Liver (tissue), 9 donors: ENCODE measurements around the gene NF1. TPM values are rescaled to one million over a fixed set of nuclear protein-coding genes. Genes with fewer than 3 reads are reported as not detected.

ENCODE experiments used
- DNase-seq: peaks from one replicate; pipeline ENCODE4 v3.0.0-alpha.2; 2017; ENCODE audit warnings: low spot score
- H3K27ac ChIP-seq, 2 donors: one replicate each; pipeline ENCODE4 v1.7.0; 2013; ENCODE audit warnings: inconsistent platforms in 2 of 2, low read length in 2 of 2, control low read depth in 1 of 2, low read depth in 1 of 2, mild to moderate bottlenecking in 1 of 2
- H3K27me3 ChIP-seq, 4 donors: one replicate each; pipeline versions ENCODE4 v1.6.1 to v1.7.0; 2013; ENCODE audit warnings: low read length in 3 of 4, inconsistent platforms in 1 of 4, mild to moderate bottlenecking in 1 of 4, moderate library complexity in 1 of 4; ENCODE audit not compliant: control insufficient read depth in 4 of 4, insufficient read depth in 4 of 4
- H3K36me3 ChIP-seq, 4 donors: one replicate each; pipeline versions ENCODE4 v1.6.1 to v1.7.0; 2013; ENCODE audit warnings: low read length in 3 of 4, mild to moderate bottlenecking in 3 of 4, low read depth in 1 of 4, moderate library complexity in 1 of 4; ENCODE audit not compliant: control insufficient read depth in 4 of 4, insufficient read depth in 3 of 4
- H3K4me1 ChIP-seq, 4 donors: one replicate each; pipeline versions ENCODE4 v1.6.1 to v1.7.0; 2013; ENCODE audit warnings: low read length in 3 of 4, mild to moderate bottlenecking in 3 of 4, moderate library complexity in 1 of 4; ENCODE audit not compliant: control insufficient read depth in 4 of 4, insufficient read depth in 4 of 4
- H3K4me3 ChIP-seq, 3 donors: one replicate each; pipeline versions ENCODE4 v1.6.1 to v1.7.0; 2013; ENCODE audit warnings: low read length in 3 of 3, control low read depth in 1 of 3, low read depth in 1 of 3, mild to moderate bottlenecking in 1 of 3
- H3K9ac ChIP-seq, 2 donors: one replicate each; pipeline ENCODE4 v1.7.0; 2013; ENCODE audit warnings: low read length in 2 of 2, mild to moderate bottlenecking in 2 of 2, moderate library complexity in 2 of 2, control low read depth in 1 of 2, low read depth in 1 of 2
- H3K9me3 ChIP-seq, 4 donors: one replicate each; pipeline versions ENCODE4 v1.6.1 to v1.7.0; 2013; ENCODE audit warnings: low read length in 3 of 4; ENCODE audit not compliant: control insufficient read depth in 4 of 4
- EGR1 ChIP-seq, 2 donors: IDR thresholded peaks; 2 replicates each; pipeline ENCODE4 v1.6.1; 2016 to 2018; ENCODE audit warnings: antibody characterized with exemption in 2 of 2, low read depth in 2 of 2
- FOXA1 ChIP-seq: IDR thresholded peaks from 2 replicates; pipeline ENCODE4 v1.6.1; 2016; ENCODE audit warnings: antibody characterized with exemption
- FOXA2 ChIP-seq: IDR thresholded peaks from 2 replicates; pipeline ENCODE4 v1.6.1; 2016; ENCODE audit warnings: antibody characterized with exemption
- GABPA ChIP-seq, 2 donors: IDR thresholded peaks in 1 of 2; conservative IDR thresholded peaks in 1 of 2; 2 replicates each; pipeline ENCODE4 v1.6.1; 2016; ENCODE audit warnings: antibody characterized with exemption in 2 of 2, mild to moderate bottlenecking in 1 of 2, moderate library complexity in 1 of 2
- HNF4G ChIP-seq: IDR thresholded peaks from 2 replicates; pipeline ENCODE4 v1.6.1; 2016; ENCODE audit warnings: antibody characterized with exemption
- JUND ChIP-seq, 2 donors: IDR thresholded peaks; 2 replicates each; pipeline ENCODE4 v1.6.1; 2016; ENCODE audit warnings: antibody characterized with exemption in 2 of 2
- NR2F2 ChIP-seq: IDR thresholded peaks from 2 replicates; pipeline ENCODE4 v1.6.1; 2016; ENCODE audit warnings: antibody characterized with exemption
- RAD21 ChIP-seq, 2 donors: IDR thresholded peaks; 2 replicates each; pipeline ENCODE4 v1.6.1; 2016; ENCODE audit warnings: antibody characterized with exemption in 2 of 2, mild to moderate bottlenecking in 2 of 2
- RXRA ChIP-seq, 2 donors: IDR thresholded peaks; 2 replicates each; pipeline ENCODE4 v1.6.1; 2017 to 2018; ENCODE audit warnings: antibody characterized with exemption in 2 of 2, mild to moderate bottlenecking in 1 of 2
- SP1 ChIP-seq: IDR thresholded peaks from 2 replicates; pipeline ENCODE4 v1.6.1; 2018; ENCODE audit warnings: antibody characterized with exemption, mild to moderate bottlenecking
- TAF1 ChIP-seq: conservative IDR thresholded peaks from 2 replicates; pipeline ENCODE4 v1.6.1; 2016; ENCODE audit warnings: antibody characterized with exemption, mild to moderate bottlenecking
- YY1 ChIP-seq: IDR thresholded peaks from 2 replicates; pipeline ENCODE4 v1.6.1; 2016; ENCODE audit warnings: antibody characterized with exemption, mild to moderate bottlenecking
- polyA plus RNA-seq, 2 donors: library from polyadenylated mRNA; stranded (reverse) in 1 of 2; unstranded in 1 of 2; fragments of 200-250 nt in 1 of 2; fragments of >200 nt in 1 of 2; fragmentation: Nextera tagmentation in 1 of 2; extraction: Ambion mirVana in 1 of 2; gene quantifications; one replicate each; pipeline versions ENCODE4 v1.2.1 to v1.2.3, GENCODE V29; 2013 to 2015
- total RNA-seq, 2 donors: library from RNA; depleted of rRNA; stranded (reverse); fragments of >200 nt; gene quantifications; one replicate each; pipeline ENCODE4 v1.2.3, GENCODE V29; 2014
- TF ChIP-seq, protein P1 (sequence below): IDR thresholded peaks from 2 replicates; pipeline ENCODE4 v1.6.1; 2016; ENCODE audit warnings: antibody characterized with exemption
- TF ChIP-seq, protein P2 (sequence below): IDR thresholded peaks from 2 replicates; pipeline ENCODE4 v1.6.1; 2016; ENCODE audit warnings: antibody characterized with exemption
- TF ChIP-seq, protein P3 (sequence below): IDR thresholded peaks from 2 replicates; pipeline ENCODE4 v1.6.1; 2016; ENCODE audit warnings: antibody characterized with exemption
- TF ChIP-seq, protein P4 (sequence below): fragments of 150-350 bp; IDR thresholded peaks from 2 replicates; pipeline ENCODE4 v1.5.1; 2017; ENCODE audit warnings: improper control_type of control experiment, low read depth, low read length; ENCODE audit not compliant: missing input control
- TF ChIP-seq, protein P5 (sequence below): IDR thresholded peaks from 2 replicates; pipeline ENCODE4 v1.6.1; 2016; ENCODE audit warnings: antibody characterized with exemption, mild to moderate bottlenecking
- donor health status: healthy.
- donor health status: healthy.
- donor health status: healthy.
- donor health status: healthy.
- donor health status: healthy.

NF1 gene
- total and polyA plus RNA-seq, 4 donors: 4.6 to 42.6 (median 13.5) TPM

DNA sequence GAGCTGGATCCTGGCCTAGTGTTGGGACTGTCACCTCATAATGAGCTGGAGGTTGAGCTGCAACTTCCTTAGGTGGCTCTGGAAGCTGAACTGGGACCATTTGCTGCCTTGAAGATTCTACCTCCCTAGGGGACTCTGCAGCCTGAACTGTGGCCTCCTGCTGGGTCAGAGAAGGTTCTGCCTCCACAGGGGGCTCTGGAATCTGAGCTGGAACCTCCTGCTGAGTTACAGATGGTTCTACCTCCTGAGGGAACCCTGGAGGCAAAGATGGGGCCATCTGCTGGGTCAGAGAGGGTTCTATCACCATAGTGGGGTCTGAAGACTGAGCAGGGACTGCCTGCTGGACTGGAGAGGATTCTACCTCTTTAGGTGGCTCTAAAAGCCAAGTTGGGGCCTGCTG, 46.6 kb upstream of the NF1 start:
- H3K9ac ChIP-seq: no peak overlapping the region

DNA sequence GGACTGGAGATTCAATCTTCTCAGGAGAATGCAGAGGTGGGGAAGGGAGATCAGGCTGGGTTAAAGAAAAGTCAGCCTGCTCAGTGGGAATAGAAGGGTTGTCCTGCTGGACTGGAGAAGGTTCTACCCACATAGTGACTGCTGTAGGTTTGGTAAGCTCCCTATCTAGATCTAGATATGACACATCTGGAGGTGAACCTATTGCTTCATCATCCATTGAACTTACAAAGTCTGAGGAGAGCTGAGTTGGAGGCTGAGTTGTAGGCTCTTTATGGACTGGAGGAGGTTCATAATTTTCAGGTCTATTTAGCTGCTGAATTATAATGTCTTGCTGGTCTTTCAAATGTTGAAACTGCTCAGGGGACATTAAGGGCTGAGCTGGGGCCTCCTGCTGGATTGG, 46.0 kb upstream of the NF1 start:
- H3K27me3 ChIP-seq: no peaks in the 10 kb centered on the region
- TF ChIP-seq, protein P1, sequence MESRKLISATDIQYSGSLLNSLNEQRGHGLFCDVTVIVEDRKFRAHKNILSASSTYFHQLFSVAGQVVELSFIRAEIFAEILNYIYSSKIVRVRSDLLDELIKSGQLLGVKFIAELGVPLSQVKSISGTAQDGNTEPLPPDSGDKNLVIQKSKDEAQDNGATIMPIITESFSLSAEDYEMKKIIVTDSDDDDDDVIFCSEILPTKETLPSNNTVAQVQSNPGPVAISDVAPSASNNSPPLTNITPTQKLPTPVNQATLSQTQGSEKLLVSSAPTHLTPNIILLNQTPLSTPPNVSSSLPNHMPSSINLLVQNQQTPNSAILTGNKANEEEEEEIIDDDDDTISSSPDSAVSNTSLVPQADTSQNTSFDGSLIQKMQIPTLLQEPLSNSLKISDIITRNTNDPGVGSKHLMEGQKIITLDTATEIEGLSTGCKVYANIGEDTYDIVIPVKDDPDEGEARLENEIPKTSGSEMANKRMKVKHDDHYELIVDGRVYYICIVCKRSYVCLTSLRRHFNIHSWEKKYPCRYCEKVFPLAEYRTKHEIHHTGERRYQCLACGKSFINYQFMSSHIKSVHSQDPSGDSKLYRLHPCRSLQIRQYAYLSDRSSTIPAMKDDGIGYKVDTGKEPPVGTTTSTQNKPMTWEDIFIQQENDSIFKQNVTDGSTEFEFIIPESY: no peak
- TF ChIP-seq, protein P2, sequence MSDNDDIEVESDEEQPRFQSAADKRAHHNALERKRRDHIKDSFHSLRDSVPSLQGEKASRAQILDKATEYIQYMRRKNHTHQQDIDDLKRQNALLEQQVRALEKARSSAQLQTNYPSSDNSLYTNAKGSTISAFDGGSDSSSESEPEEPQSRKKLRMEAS: no peak
- TF ChIP-seq FOXA2 (no peak), RAD21 (IDR thresholded peaks at IDR 0.05) (no peak), GABPA (IDR thresholded peaks at IDR 0.05 in 1 of 2, conservative IDR thresholded peaks at IDR 0.05 in 1 of 2) (no peak)
- H3K9ac ChIP-seq: no peak overlapping the region
- no peaks in the 10 kb centered on the region for H3K9me3 ChIP-seq
- no peak overlapping the region for H3K4me3 ChIP-seq
- H3K27ac ChIP-seq: no peak overlapping the region
- H3K36me3 ChIP-seq: no peaks in the 10 kb centered on the region
- no peak for DNase-seq
- H3K4me1 ChIP-seq: no peaks in the 10 kb centered on the region

More for the DNA sequence above, 46.6 kb upstream of the NF1 start:
- H3K9me3 ChIP-seq: no peaks in the 10 kb centered on the region
- no peak overlapping the region for H3K27ac ChIP-seq
- H3K4me3 ChIP-seq: no peak overlapping the region
- no peaks in the 10 kb centered on the region for H3K27me3 ChIP-seq
- no peak for TF ChIP-seq FOXA2
- TF ChIP-seq JUND (IDR thresholded peaks at IDR 0.05): no peak
- no peak for TF ChIP-seq NR2F2
- TF ChIP-seq, protein P1: no peak
- no peak for TF ChIP-seq GABPA (IDR thresholded peaks at IDR 0.05 in 1 of 2, conservative IDR thresholded peaks at IDR 0.05 in 1 of 2)
- TF ChIP-seq, protein P3, sequence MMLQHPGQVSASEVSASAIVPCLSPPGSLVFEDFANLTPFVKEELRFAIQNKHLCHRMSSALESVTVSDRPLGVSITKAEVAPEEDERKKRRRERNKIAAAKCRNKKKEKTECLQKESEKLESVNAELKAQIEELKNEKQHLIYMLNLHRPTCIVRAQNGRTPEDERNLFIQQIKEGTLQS: no peak
- no peak for TF ChIP-seq HNF4G
- TF ChIP-seq, protein P4, sequence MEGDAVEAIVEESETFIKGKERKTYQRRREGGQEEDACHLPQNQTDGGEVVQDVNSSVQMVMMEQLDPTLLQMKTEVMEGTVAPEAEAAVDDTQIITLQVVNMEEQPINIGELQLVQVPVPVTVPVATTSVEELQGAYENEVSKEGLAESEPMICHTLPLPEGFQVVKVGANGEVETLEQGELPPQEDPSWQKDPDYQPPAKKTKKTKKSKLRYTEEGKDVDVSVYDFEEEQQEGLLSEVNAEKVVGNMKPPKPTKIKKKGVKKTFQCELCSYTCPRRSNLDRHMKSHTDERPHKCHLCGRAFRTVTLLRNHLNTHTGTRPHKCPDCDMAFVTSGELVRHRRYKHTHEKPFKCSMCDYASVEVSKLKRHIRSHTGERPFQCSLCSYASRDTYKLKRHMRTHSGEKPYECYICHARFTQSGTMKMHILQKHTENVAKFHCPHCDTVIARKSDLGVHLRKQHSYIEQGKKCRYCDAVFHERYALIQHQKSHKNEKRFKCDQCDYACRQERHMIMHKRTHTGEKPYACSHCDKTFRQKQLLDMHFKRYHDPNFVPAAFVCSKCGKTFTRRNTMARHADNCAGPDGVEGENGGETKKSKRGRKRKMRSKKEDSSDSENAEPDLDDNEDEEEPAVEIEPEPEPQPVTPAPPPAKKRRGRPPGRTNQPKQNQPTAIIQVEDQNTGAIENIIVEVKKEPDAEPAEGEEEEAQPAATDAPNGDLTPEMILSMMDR: no peak
- TF ChIP-seq, protein P2: no peak
- TF ChIP-seq, protein P5, sequence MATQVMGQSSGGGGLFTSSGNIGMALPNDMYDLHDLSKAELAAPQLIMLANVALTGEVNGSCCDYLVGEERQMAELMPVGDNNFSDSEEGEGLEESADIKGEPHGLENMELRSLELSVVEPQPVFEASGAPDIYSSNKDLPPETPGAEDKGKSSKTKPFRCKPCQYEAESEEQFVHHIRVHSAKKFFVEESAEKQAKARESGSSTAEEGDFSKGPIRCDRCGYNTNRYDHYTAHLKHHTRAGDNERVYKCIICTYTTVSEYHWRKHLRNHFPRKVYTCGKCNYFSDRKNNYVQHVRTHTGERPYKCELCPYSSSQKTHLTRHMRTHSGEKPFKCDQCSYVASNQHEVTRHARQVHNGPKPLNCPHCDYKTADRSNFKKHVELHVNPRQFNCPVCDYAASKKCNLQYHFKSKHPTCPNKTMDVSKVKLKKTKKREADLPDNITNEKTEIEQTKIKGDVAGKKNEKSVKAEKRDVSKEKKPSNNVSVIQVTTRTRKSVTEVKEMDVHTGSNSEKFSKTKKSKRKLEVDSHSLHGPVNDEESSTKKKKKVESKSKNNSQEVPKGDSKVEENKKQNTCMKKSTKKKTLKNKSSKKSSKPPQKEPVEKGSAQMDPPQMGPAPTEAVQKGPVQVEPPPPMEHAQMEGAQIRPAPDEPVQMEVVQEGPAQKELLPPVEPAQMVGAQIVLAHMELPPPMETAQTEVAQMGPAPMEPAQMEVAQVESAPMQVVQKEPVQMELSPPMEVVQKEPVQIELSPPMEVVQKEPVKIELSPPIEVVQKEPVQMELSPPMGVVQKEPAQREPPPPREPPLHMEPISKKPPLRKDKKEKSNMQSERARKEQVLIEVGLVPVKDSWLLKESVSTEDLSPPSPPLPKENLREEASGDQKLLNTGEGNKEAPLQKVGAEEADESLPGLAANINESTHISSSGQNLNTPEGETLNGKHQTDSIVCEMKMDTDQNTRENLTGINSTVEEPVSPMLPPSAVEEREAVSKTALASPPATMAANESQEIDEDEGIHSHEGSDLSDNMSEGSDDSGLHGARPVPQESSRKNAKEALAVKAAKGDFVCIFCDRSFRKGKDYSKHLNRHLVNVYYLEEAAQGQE: no peak
- TF ChIP-seq SP1: no peak
- TF ChIP-seq RAD21 (IDR thresholded peaks at IDR 0.05): no peak
- TF ChIP-seq RXRA (IDR thresholded peaks at IDR 0.05): no peak
- TF ChIP-seq TAF1: no peak
- TF ChIP-seq YY1: no peak
- no peak for TF ChIP-seq FOXA1
- no peak for TF ChIP-seq EGR1 (IDR thresholded peaks at IDR 0.05; ENCODE audit: low read depth in 2 of 2)
- no peaks in the 10 kb centered on the region for H3K4me1 ChIP-seq
- no peaks in the 10 kb centered on the region for H3K36me3 ChIP-seq
- DNase-seq: no peak
